ENCODE results near the gene PIK3C2G.

The PIK3C2G gene

DNA sequence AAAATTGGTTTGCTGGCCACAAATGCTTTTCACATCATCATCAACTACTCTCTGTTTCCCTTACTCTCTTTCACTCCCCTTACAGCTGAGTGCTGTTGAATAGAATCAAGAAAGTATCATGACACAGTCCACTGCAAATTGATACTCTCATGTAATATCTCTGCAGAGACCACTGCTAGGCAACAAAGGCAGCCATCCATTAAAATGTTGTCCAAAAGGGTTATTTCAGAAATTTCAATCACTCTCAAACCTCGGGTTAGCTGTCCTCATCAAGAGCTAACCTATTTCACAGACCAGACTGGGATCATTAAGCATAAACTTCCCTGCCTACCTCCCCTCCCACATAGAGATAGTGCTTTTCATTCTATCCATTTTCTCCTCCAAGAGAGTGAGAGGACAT is 289.8 kb downstream of the PIK3C2G start:
- no peak overlapping the region for H3K27ac ChIP-seq
- no peak for TF ChIP-seq ZFX (IDR thresholded peaks at IDR 0.05; ENCODE audit: borderline replicate concordance)
- TF ChIP-seq, protein P1, sequence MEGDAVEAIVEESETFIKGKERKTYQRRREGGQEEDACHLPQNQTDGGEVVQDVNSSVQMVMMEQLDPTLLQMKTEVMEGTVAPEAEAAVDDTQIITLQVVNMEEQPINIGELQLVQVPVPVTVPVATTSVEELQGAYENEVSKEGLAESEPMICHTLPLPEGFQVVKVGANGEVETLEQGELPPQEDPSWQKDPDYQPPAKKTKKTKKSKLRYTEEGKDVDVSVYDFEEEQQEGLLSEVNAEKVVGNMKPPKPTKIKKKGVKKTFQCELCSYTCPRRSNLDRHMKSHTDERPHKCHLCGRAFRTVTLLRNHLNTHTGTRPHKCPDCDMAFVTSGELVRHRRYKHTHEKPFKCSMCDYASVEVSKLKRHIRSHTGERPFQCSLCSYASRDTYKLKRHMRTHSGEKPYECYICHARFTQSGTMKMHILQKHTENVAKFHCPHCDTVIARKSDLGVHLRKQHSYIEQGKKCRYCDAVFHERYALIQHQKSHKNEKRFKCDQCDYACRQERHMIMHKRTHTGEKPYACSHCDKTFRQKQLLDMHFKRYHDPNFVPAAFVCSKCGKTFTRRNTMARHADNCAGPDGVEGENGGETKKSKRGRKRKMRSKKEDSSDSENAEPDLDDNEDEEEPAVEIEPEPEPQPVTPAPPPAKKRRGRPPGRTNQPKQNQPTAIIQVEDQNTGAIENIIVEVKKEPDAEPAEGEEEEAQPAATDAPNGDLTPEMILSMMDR (IDR thresholded peaks at IDR 0.05) = no peak

DNA sequence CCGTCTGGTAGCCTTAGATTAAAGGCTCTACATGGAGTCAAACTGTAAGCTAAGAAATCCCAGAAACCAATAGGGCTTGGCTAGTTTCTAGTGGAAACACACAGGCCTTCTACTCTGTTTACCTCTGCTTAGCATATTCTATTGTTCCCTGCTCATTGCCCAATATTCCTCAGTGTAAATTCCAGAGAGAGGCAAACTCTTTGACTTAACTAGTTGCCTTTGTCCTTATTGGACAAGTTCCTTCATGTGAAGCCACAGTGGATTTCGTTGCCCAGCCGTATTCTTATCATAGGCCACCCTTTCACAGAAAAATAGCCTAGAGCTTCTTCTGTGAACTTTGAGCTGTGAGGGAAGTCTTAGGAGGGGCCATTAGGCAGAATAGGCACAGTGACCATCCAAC is 290.4 kb downstream of the PIK3C2G start:
- H3K27ac ChIP-seq = no peak overlapping the region

DNA sequence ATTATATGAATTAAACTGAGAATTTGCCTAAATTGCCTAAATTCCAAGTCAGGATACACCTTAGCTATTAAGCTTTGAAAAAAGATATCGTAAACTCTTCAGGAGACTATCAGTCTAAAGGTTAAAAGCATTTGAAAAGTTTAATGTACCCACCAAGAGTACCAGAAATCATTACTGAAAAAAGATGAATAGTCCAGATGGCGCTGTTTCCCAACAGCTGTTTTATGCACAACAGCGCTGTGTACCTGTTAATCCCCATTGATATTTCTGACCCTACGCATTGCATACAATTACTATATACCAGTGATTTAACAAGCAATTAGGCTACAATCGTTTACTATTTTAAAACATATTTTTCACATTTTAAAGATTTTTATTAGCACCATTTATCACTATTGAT is 291.5 kb downstream of the PIK3C2G start:
- TF ChIP-seq, protein P1 (IDR thresholded peaks at IDR 0.05) = peak; percentile 67
- no peak for TF ChIP-seq ZFX (IDR thresholded peaks at IDR 0.05; ENCODE audit: borderline replicate concordance)
- H3K27ac ChIP-seq = no peak overlapping the region

More for the DNA sequence above, 290.4 kb downstream of the PIK3C2G start:
- no peak for TF ChIP-seq ZFX (IDR thresholded peaks at IDR 0.05; ENCODE audit: borderline replicate concordance)
- TF ChIP-seq, protein P1 (IDR thresholded peaks at IDR 0.05) = no peak

DNA sequence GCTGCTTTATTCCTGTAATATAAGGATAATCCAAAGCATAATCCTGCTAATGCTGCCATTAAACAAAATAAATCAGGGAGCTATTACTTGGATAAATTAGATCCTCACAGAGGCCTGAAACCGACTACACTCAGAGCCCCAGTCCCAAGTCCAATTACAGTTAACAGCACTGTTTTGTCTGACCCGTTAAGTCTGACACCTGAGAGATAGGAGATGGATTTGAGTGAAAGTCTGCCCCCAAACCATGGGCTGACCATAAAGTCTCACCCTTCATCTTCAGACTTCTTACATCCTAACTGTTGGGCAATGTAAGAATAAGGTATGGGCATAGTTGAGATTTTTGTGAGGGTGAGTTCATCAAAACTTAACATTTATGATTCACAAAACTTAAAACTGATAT is 294.8 kb downstream of the PIK3C2G start:
- H3K27ac ChIP-seq = no peak overlapping the region
- no peak for TF ChIP-seq ZFX (IDR thresholded peaks at IDR 0.05; ENCODE audit: borderline replicate concordance)
- TF ChIP-seq, protein P1 (IDR thresholded peaks at IDR 0.05) = no peak

DNA sequence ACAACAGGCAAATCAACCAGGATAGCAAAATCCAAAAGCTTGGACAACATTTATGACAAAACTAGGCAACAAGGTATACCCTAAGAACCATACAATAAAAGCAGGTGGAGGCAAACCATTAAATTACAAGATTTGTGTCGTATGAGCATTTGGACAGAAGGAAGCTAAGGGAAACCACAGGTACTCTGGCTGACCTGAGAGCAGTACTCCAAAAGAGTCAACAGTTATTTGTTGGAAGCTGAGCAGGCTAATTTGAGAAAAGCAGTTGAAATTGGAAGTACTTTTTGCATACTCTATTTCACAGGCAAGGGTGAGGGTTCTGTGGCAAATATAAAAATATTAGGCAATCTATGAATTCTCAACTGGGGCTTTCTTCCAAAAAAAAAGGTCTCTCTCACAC is 297.9 kb downstream of the PIK3C2G start:
- H3K27ac ChIP-seq = no peak overlapping the region
- no peak for TF ChIP-seq ZFX (IDR thresholded peaks at IDR 0.05; ENCODE audit: borderline replicate concordance)
- TF ChIP-seq, protein P1 (IDR thresholded peaks at IDR 0.05) = no peak

DNA sequence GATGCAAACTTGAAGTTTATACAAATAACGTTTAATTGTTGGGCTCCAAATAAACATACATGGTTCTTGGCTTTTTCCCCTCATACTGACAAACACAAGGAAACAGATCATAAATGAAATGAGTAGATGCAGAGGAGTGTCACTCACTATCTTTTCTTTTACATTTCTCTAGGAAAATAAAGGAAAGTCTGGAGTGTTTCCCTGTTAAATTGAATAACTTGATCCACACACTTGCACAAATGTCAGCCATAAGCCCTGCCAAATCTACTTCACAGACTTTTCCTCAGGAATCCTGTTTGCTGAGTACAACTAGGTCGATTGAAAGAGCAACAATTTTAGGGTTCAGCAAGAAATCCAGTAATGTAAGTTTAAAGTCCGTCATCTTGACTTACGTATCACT is 301.2 kb downstream of the PIK3C2G start:
- no peak overlapping the region for H3K27ac ChIP-seq
- no peak for TF ChIP-seq ZFX (IDR thresholded peaks at IDR 0.05; ENCODE audit: borderline replicate concordance)
- TF ChIP-seq, protein P1 (IDR thresholded peaks at IDR 0.05) = no peak

DNA sequence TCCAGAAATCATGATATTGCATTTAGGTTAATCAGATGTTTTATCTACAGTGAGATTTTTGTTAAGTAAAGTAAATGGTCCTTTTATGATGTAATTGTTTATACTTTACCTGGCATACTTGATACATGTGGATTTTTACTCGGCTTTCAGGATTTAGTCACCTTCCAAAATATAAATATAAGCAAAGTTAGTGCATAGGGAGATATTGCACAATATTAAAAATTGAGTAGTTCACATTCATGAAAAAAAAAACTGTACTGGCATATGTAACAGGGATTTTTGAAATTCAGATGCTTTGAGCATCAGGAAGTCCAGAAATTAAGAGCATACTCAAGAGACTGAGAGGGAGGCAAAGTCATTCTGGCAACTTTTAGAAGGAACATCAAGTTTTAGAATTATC is 303.0 kb downstream of the PIK3C2G start:
- TF ChIP-seq ZFX (IDR thresholded peaks at IDR 0.05; ENCODE audit: borderline replicate concordance) = no peak
- TF ChIP-seq, protein P1 (IDR thresholded peaks at IDR 0.05) = no peak
- no peak overlapping the region for H3K27ac ChIP-seq
